ENCODE results near the gene ZAP70.

ZAP70 gene

DNA sequence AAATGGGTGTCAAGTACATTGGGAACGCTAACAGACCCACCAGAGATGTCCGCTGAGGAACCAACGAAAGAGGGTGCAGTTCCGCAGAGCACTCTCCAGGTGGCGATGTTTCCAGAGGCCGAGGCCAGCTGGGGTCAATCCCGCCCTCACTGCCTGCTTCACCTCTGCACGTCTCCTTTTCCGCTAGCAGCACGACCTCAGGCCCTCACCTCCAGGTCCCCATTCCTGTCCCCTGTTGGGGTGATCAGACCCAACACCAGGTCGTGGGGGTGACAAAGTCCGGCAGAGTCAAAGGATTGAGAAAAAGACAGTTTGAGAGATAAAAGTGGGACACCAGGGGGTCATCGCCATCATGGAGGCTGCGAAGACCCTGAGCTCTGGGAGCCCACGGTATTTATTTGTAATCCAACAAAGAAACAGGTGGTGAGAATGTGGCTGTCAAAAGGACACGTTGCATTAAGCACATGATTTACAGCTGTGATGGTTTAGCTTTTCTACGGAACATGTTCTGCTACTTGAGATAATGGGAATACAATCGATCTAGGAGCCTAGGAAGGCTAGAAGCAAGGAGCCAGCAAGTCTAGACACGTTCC is 27.3 kb downstream of the ZAP70 start:
- 52% methylated on average over 14 of the region's 19 CpGs for WGBS
- no peak overlapping the region for H3K4me2 ChIP-seq (ENCODE audit: low read length, poor library complexity, severe bottlenecking)
- H3K4me1 ChIP-seq (ENCODE audit: control insufficient read depth, insufficient read depth, low read depth, low read length) = peaks cover 7% of the 10 kb centered on the region
- H2BK120ac ChIP-seq (ENCODE audit: low read depth, low read length) = no peak overlapping the region
- H3K27ac ChIP-seq (ENCODE audit: low read length, poor library complexity, severe bottlenecking) = no peak overlapping the region
- H3K4me3 ChIP-seq (ENCODE audit: insufficient read depth in 1 of 2, low read depth in 1 of 2, low read length in 2 of 2) = no peak overlapping the region
- no peak for DNase-seq
- H3K18ac ChIP-seq (ENCODE audit: low read depth in 1 of 2, low read length in 2 of 2) = peak overlapping the region in 1 of 2 experiments; percentile 48
- H3K23ac ChIP-seq (ENCODE audit: low read length in 2 of 2) = no peak overlapping the region
- no peak overlapping the region for H2AFZ ChIP-seq (ENCODE audit: low read depth, low read length)
- no peak overlapping the region for H3K4ac ChIP-seq (ENCODE audit: low read depth in 1 of 2, low read length in 2 of 2)
- H3K9me3 ChIP-seq (ENCODE audit: control insufficient read depth, low read length) = no peaks in the 10 kb centered on the region
- H2AK5ac ChIP-seq (ENCODE audit: low read length, severe bottlenecking) = no peak overlapping the region
- H4K8ac ChIP-seq (ENCODE audit: low read length) = no peak overlapping the region
- H3K9ac ChIP-seq (ENCODE audit: low read length) = peak overlapping the region; percentile 24
- no peaks in the 10 kb centered on the region for H3K79me1 ChIP-seq (replicated peaks; ENCODE audit: low read length, poor library complexity, severe bottlenecking)
- H2BK5ac ChIP-seq (ENCODE audit: low read depth, low read length, poor library complexity, severe bottlenecking) = no peak overlapping the region
- H3K27me3 ChIP-seq (ENCODE audit: control insufficient read depth in 1 of 2, insufficient read depth in 1 of 2, low read length in 2 of 2) = peaks cover 0 to 20% of the 10 kb centered on the region in 2 experiments
- no peak overlapping the region for H2BK15ac ChIP-seq (ENCODE audit: low read depth, poor library complexity, severe bottlenecking)
- no peak overlapping the region for H4K91ac ChIP-seq (ENCODE audit: low read length)
- H2BK12ac ChIP-seq (ENCODE audit: low read length in 2 of 2) = no peak overlapping the region
- H3K14ac ChIP-seq (ENCODE audit: low read length in 2 of 2) = no peak overlapping the region
- H3K36me3 ChIP-seq (ENCODE audit: control insufficient read depth in 1 of 2, insufficient read depth in 2 of 2, low read depth in 1 of 2, low read length in 2 of 2) = peaks cover 3 to 15% of the 10 kb centered on the region in 2 experiments

DNA sequence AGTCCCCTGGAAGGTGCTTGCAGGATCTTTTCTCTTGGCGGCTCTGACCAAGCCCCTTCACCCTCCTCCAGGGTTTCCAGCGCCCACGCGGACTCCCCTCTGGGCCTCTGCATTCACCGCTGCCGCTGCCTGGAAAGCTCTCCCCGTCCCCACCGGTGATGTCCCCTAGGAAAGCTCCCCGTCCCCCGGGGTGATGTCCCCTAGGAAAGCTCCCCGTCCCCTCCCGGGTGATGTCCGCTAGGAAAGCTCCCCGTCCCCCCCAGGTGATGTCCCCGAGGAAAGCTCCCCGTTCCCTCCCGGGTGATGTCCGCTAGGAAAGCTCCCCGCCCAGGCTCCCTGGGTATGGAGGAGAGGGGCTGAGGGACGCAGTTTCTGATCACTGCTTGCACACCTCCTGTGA is 27.9 kb downstream of the ZAP70 start:
- no peaks in the 10 kb centered on the region for H3K79me1 ChIP-seq (replicated peaks; ENCODE audit: low read length, poor library complexity, severe bottlenecking)
- no peak overlapping the region for H3K4me3 ChIP-seq (ENCODE audit: insufficient read depth in 1 of 2, low read depth in 1 of 2, low read length in 2 of 2)
- no peak overlapping the region for H2BK5ac ChIP-seq (ENCODE audit: low read depth, low read length, poor library complexity, severe bottlenecking)
- no peak overlapping the region for H3K23ac ChIP-seq (ENCODE audit: low read length in 2 of 2)
- peaks cover 3 to 15% of the 10 kb centered on the region in 2 experiments for H3K36me3 ChIP-seq (ENCODE audit: control insufficient read depth in 1 of 2, insufficient read depth in 2 of 2, low read depth in 1 of 2, low read length in 2 of 2)
- no peak overlapping the region for H3K4me2 ChIP-seq (ENCODE audit: low read length, poor library complexity, severe bottlenecking)
- H3K27ac ChIP-seq (ENCODE audit: low read length, poor library complexity, severe bottlenecking) = no peak overlapping the region
- H3K4ac ChIP-seq (ENCODE audit: low read depth in 1 of 2, low read length in 2 of 2) = no peak overlapping the region
- no peak overlapping the region for H4K91ac ChIP-seq (ENCODE audit: low read length)
- no peak overlapping the region for H2BK15ac ChIP-seq (ENCODE audit: low read depth, poor library complexity, severe bottlenecking)
- no peak overlapping the region for H3K18ac ChIP-seq (ENCODE audit: low read depth in 1 of 2, low read length in 2 of 2)
- no peak overlapping the region for H2AK5ac ChIP-seq (ENCODE audit: low read length, severe bottlenecking)
- no peak for DNase-seq
- no peak overlapping the region for H3K14ac ChIP-seq (ENCODE audit: low read length in 2 of 2)
- no peak overlapping the region for H3K9ac ChIP-seq (ENCODE audit: low read length)
- no peaks in the 10 kb centered on the region for H3K9me3 ChIP-seq (ENCODE audit: control insufficient read depth, low read length)
- WGBS = 98% methylated on average over 18 of the region's 20 CpGs
- H2BK120ac ChIP-seq (ENCODE audit: low read depth, low read length) = no peak overlapping the region
- H2AFZ ChIP-seq (ENCODE audit: low read depth, low read length) = no peak overlapping the region
- H3K4me1 ChIP-seq (ENCODE audit: control insufficient read depth, insufficient read depth, low read depth, low read length) = peaks cover 7% of the 10 kb centered on the region
- no peak overlapping the region for H4K8ac ChIP-seq (ENCODE audit: low read length)
- peaks cover 0 to 18% of the 10 kb centered on the region in 2 experiments for H3K27me3 ChIP-seq (ENCODE audit: control insufficient read depth in 1 of 2, insufficient read depth in 1 of 2, low read length in 2 of 2)
- no peak overlapping the region for H2BK12ac ChIP-seq (ENCODE audit: low read length in 2 of 2)

DNA sequence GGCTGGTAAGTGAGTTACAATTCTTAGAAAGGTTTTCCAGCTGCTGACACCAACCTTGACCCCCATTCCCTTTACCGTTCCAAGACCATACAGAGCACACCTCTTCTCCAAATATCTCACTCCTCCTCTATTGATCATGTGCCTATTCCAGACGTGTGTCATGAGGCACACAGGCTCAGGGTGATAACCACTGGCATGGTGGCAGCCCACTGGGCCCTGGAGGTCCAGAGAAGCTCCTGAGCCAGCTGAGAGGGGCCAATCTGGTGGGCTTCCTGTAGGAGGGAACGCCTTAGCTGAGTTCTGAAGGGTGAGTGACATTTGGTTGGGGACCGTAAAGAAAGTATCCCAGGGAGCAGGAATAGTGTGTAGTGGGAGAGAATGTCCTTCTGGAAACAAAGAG is 28.3 kb downstream of the ZAP70 start:
- Histone ChIP-seq H2AK5ac (ENCODE audit: low read length, severe bottlenecking) (no peak overlapping the region), H2AFZ (ENCODE audit: low read depth, low read length) (no peak overlapping the region), H3K79me1 (replicated peaks; ENCODE audit: low read length, poor library complexity, severe bottlenecking) (no peaks in the 10 kb centered on the region), H3K36me3 (ENCODE audit: control insufficient read depth in 1 of 2, insufficient read depth in 2 of 2, low read depth in 1 of 2, low read length in 2 of 2) (peaks cover 3 to 19% of the 10 kb centered on the region in 2 experiments), H4K8ac (ENCODE audit: low read length) (peak overlapping the region; percentile 8), H3K23ac (ENCODE audit: low read length in 2 of 2) (no peak overlapping the region), H3K9ac (ENCODE audit: low read length) (no peak overlapping the region), H3K4ac (ENCODE audit: low read depth in 1 of 2, low read length in 2 of 2) (no peak overlapping the region), H2BK5ac (ENCODE audit: low read depth, low read length, poor library complexity, severe bottlenecking) (no peak overlapping the region), H2BK120ac (ENCODE audit: low read depth, low read length) (no peak overlapping the region), H3K4me3 (ENCODE audit: insufficient read depth in 1 of 2, low read depth in 1 of 2, low read length in 2 of 2) (no peak overlapping the region), H3K14ac (ENCODE audit: low read length in 2 of 2) (no peak overlapping the region), H3K27ac (ENCODE audit: low read length, poor library complexity, severe bottlenecking) (no peak overlapping the region), H4K91ac (ENCODE audit: low read length) (no peak overlapping the region), H2BK15ac (ENCODE audit: low read depth, poor library complexity, severe bottlenecking) (no peak overlapping the region), H3K27me3 (ENCODE audit: control insufficient read depth in 1 of 2, insufficient read depth in 1 of 2, low read length in 2 of 2) (peaks cover 0 to 16% of the 10 kb centered on the region in 2 experiments), H3K18ac (ENCODE audit: low read depth in 1 of 2, low read length in 2 of 2) (peak overlapping the region in 1 of 2 experiments; percentile 19), H2BK12ac (ENCODE audit: low read length in 2 of 2) (no peak overlapping the region), H3K9me3 (ENCODE audit: control insufficient read depth, low read length) (no peaks in the 10 kb centered on the region), H3K4me2 (ENCODE audit: low read length, poor library complexity, severe bottlenecking) (no peak overlapping the region), H3K4me1 (ENCODE audit: control insufficient read depth, insufficient read depth, low read depth, low read length) (peaks cover 7% of the 10 kb centered on the region)
- no peak for DNase-seq
- WGBS = 94% methylated on average over 4 of the region's 4 CpGs

DNA sequence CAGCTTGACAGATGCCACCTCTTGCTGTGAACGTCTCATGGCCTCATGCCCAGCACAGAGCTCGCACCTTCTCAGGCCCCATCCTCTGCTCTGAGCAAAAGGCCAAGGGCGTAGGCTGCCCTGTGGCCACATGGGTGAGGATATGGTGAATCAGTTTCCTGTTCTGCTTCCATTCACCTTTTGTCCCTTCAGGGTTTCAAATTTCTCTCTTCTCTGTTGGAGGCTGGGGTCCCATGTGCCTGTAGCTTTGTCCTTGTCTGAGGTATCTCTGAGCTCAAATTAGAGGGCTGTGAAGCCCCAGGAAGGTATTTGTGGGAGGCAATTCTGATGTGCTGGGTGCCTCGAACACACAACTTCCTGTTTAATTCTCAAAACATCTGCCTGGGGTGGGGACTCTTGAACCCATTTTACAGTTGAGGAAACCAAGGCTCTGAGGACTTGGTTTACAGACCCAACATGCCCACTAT is 29.0 kb downstream of the ZAP70 start:
- DNase-seq = no peak
- WGBS = 85% methylated on average over 3 of the region's 4 CpGs

More for the DNA sequence above, 29.0 kb downstream of the ZAP70 start:
- Histone ChIP-seq H2BK120ac (ENCODE audit: low read depth, low read length) (no peak overlapping the region), H2AK5ac (ENCODE audit: low read length, severe bottlenecking) (no peak overlapping the region), H4K91ac (ENCODE audit: low read length) (no peak overlapping the region), H2BK5ac (ENCODE audit: low read depth, low read length, poor library complexity, severe bottlenecking) (no peak overlapping the region), H3K14ac (ENCODE audit: low read length in 2 of 2) (no peak overlapping the region), H3K4me3 (ENCODE audit: insufficient read depth in 1 of 2, low read depth in 1 of 2, low read length in 2 of 2) (no peak overlapping the region), H3K4me2 (ENCODE audit: low read length, poor library complexity, severe bottlenecking) (no peak overlapping the region), H3K9ac (ENCODE audit: low read length) (no peak overlapping the region), H3K27ac (ENCODE audit: low read length, poor library complexity, severe bottlenecking) (no peak overlapping the region), H3K36me3 (ENCODE audit: control insufficient read depth in 1 of 2, insufficient read depth in 2 of 2, low read depth in 1 of 2, low read length in 2 of 2) (peaks cover 3 to 19% of the 10 kb centered on the region in 2 experiments), H3K18ac (ENCODE audit: low read depth in 1 of 2, low read length in 2 of 2) (peak overlapping the region; percentile 5 to 69), H2BK15ac (ENCODE audit: low read depth, poor library complexity, severe bottlenecking) (peak overlapping the region; percentile 23), H2AFZ (ENCODE audit: low read depth, low read length) (no peak overlapping the region), H2BK12ac (ENCODE audit: low read length in 2 of 2) (no peak overlapping the region), H3K4me1 (ENCODE audit: control insufficient read depth, insufficient read depth, low read depth, low read length) (peaks cover 7% of the 10 kb centered on the region), H4K8ac (ENCODE audit: low read length) (peak overlapping the region; percentile 60), H3K23ac (ENCODE audit: low read length in 2 of 2) (no peak overlapping the region), H3K79me1 (replicated peaks; ENCODE audit: low read length, poor library complexity, severe bottlenecking) (no peaks in the 10 kb centered on the region), H3K27me3 (ENCODE audit: control insufficient read depth in 1 of 2, insufficient read depth in 1 of 2, low read length in 2 of 2) (peaks cover 0 to 10% of the 10 kb centered on the region in 2 experiments), H3K9me3 (ENCODE audit: control insufficient read depth, low read length) (no peaks in the 10 kb centered on the region), H3K4ac (ENCODE audit: low read depth in 1 of 2, low read length in 2 of 2) (no peak overlapping the region)
